ENCODE data around the gene NDUFB5.

Gene NDUFB5

DNA sequence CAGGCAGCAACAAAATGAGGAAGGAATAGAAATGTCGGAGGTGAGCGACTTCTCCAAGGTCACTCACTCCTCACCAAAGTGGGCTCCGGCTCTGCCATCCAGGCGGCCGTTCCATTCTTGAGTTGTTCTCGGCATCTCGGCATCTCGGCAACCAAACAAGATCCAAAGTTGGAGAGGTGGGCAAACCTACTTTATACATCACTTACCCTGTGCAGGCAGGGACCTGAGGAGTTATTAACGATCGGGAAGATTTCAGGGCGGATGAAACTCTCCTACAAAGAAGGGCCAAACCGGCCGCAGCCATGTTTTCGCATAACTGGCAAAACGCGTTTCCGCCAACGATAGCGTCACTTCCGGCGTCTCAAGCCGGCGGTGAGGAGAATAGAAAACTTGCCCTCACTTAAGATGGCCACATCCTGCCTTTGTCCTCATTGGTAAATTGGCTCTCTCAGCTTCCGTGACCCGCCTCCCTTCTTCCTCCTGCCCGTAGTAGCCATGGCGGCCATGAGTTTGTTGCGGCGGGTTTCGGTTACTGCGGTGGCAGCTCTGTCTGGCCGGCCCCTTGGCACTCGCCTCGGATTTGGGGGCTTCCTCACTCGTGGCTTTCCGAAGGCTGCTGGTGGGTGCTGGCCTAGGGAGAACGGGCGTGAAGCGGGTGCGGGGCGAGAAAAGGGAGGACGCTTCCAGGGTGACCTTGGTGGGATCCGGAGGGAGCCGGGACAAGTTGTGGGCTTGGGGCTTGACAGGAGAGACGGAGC lies at the start of gene NDUFB5, which contains the start of gene MRPL47:
Gene NDUFB5, plus strand, starts transcription at position 474 of the 758 bp plus-strand sequence. Its CDS starts 22 bp downstream, at position 496.
Gene MRPL47, minus strand, starts transcription at position 318 of the 758 bp plus-strand sequence. Its CDS starts 14 bp downstream, at position 304.
- peak; percentile 94 for DNase-seq

DNA sequence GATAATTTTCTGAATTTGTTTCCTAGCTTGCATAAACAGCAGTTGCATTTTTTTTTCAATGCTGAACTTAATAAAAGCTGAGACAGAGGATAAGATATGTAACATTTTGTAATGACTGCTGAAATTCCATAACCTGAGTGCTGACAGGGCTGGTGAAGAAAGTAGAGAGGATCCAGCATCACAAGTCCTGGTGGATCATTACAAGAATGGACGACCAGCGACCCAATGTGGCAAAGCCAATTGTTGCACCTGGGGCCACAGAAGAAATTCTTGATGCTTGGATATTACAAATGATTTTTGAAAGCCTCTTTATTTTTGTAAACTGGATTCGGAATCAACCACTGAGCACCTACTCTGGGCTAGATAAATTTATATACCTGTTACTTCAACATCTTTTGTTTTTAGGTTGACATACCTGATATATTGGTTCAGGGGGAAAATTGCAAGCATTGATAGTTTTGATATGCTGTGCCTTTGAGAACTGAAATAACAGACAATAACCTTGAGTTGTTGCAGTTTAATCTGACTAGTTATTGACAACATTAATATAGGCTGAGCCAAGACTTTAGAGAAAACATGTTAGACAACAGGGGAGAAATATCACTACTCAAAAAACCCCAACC lies 45.7 kb upstream of the NDUFB5 start:
- DNase-seq, result peak; percentile 42

GRCh38 chr3:179560791-179561190 lies 43.8 kb upstream of the NDUFB5 start:
- DNase-seq, result no peak

- DNase-seq, result peak; percentile 99
Measured at GRCh38 chr3:179562591-179563270, 41.9 kb upstream of the NDUFB5 start, which contains the start of gene ACTL6A. Gene ACTL6A (plus strand): TSS chr3:179562926. CDS start chr3:179563093, 167 bp downstream.

DNA sequence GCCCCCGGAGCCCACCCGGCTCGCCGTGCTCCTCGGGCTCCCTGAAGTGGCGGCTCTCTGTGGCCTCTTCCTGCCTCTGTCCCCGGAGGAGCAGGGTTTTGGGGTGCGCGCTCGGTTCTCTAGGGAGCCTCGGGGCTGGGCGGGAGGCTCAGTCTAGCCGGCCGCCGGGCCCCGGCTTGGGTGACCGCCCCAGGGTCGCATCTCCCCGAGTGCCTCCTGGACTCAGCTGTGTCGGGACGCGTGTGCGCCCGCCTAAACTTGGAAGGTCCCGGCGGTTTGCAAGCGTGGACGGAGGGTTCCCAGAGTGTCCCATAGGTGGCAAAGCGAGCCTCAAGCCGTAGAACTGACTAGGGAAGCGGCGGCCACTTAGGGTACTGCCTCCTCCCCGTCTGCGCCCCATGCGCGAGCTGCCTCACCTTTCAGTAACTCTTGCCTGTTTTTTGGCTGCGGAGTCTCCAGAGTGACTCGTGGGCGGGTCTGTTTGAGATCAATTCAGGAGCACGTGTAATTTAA lies 41.3 kb upstream of the NDUFB5 start:
- DNase-seq, result peak; percentile 77

DNA sequence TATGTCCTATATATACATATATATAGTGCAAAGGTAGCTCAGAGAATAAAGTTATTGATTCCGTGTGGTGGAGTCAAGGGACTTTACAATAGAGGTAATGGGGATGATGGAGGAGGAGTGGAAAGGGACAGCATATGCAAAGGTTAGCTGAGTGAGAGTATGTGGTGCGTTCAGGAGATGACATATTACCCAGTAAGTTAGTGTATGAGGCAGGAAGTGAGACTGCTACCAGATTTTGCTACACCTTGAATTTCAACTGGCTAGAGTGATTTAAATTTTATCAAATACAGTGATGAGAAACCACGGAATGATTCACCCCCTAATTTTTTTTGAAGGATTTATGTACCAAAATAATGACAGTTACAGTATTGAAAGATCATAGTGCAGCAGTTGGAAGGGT lies 39.1 kb upstream of the NDUFB5 start:
- DNase-seq, result no peak

GRCh38 chr3:179580992-179581391 lies 23.6 kb upstream of the NDUFB5 start:
- no peak for DNase-seq

- no peak for DNase-seq
Measured at GRCh38 chr3:179589143-179589542, 15.5 kb upstream of the NDUFB5 start.

- no peak for DNase-seq
Measured at GRCh38 chr3:179590669-179591068, 13.9 kb upstream of the NDUFB5 start.

DNA sequence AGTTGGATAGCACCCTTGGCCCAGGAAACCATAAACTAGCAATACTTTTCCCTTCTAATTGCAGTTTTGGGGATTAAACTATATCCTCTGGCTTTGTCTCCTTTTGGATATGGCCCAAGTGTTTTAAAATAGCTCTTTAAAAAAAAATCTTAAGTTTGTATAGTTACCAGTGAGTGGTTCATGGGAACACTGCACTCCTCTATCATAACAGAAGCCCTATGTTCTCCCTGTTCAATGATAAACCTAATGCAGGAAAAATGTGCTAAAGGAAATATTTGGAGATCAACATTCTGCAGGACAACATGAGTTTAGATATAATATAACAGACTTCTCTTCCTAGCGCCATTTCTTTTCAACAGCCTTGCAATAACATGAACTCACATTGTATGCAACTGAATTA lies 13.3 kb upstream of the NDUFB5 start:
- no peak for DNase-seq

DNA sequence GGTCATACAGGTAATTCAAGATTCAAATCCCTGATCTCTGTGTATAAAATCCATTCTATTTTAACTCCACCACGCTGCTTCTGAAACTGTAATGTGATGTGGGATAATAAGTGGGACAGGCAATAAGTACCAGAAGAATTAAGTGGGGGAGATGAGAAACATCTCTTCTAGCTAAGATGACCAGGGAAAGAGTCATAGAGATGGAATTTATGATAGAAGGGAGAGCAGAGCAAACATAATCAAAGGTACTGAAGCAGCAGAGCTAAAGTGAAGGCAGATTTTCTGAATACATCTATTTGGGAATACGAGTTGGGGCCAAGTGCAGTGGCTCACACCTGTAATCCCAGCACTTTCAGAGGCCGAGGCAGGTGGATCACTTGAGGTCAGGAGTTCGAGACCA lies 5.1 kb upstream of the NDUFB5 start:
- DNase-seq, result no peak

GRCh38 chr3:179603321-179603720 lies 1.3 kb upstream of the NDUFB5 start:
- DNase-seq, result no peak

DNA sequence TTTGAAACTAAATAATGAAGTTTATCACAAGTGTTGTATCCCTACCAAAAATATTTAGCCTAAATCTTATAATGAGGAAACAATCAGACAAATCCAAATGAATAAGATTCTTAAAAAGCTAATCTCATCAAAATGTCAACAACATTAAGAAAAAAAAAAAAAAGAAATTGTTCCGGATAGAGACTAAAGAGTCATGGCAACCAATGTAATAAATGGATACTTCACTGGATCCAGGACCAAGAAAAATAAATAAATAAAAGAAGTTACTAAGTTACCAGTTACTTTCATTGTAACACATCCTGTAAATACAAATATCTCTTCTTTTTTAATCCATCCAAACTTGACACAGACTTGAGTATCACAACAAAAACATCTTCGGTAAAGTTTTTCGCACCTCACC lies 763 bp upstream of the NDUFB5 start:
- no peak for DNase-seq

DNA sequence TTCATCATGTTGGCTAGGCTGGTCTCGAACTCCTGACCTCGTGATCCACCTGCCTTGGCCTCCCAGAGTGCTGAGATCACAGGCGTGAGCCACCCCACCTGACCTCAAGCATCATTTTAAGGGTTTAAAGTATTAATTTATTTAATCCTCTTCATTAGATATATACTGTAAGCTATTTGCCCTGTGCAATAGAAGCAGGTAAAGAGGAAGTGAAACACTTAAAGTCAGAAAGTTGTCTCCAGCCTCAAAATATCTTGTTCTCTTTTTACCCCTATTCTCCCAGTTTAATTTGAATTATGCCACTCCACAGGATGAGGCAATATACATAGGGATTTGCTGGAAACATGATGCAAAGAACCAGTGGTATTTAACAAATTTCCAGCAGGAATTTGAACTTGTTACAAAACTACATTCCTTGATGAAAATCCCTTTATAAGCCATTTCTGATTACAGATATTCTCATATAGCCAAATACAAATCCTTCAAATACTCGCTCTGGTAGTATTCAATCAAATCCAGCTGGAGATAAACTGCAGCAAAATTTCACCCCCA lies 2.0 kb downstream of the NDUFB5 start:
- no peak for DNase-seq

DNA sequence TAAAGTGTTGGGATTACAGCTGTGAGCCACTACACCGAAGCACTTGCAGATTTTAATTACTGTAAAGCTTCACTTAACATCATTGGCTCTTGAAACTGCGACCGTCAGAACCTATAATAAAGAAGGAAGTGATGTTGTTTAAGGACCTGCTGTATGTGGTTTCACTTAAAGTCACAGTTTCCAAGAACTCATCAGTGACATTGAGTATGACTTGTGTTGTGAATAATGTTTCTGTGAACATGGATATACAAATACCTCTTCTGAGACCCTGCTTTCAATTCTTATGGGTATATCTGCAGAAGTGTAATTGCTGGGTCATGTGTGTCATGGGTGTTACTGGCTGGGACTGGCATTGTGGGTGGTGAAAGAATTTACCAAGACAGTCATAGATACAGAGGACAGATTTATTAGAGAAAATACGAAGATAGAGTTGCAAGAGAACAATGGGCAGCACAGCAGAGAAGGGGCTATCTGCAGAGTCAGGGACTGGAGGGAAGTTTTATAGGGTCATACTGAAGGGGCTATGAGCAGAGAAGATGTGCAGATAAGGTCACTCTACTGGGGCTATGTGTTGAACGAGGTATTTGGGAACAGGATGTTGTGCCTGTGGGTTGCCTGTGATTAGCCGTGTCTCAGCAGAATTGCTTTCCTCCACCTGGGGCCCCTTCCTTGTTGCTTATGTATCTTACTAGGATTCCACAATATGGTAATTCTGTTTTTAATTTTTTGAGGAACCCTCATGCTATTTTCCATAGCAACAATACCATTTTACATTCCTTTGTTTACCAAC lies 4.5 kb downstream of the NDUFB5 start:
- DNase-seq, result peak; percentile 22

DNA sequence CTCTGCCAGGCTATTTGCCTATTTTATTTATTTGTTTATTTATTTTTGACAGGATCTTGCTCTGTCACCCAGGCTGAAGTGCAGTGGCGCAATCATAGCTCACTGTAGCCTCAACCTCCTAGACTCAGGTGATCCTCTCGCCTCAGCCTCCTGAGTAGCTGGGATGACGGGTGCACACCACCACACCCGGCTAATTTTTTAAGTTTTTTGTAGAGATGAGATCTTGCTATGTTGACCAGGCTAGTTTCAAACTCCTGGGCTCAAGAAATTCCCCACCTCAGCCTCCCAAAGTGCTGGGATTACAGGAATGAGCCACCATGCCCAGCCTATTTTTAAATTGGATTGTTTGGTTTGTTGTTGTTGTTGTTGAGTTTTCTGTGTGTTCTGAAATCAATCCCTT lies 5.5 kb downstream of the NDUFB5 start:
- DNase-seq, result no peak

DNA sequence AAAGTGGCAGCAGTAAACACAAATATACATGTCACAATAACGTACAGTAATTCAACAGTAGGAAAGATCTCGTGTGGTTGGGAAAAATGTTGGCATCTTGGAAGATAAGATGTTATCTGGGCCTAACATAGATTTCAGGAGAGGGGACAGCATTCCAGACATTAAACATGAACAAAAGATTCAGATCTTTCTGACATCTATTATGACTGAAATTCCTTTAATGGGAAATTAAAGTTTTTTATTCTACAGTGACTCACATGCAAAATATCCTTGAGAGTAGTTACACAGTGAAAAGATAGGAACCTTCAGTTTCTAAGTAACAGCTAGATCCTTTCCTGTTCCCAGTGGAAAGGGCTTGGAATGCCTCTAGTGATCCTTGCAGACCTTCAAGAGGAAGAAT lies 9.2 kb downstream of the NDUFB5 start:
- no peak for DNase-seq

DNA sequence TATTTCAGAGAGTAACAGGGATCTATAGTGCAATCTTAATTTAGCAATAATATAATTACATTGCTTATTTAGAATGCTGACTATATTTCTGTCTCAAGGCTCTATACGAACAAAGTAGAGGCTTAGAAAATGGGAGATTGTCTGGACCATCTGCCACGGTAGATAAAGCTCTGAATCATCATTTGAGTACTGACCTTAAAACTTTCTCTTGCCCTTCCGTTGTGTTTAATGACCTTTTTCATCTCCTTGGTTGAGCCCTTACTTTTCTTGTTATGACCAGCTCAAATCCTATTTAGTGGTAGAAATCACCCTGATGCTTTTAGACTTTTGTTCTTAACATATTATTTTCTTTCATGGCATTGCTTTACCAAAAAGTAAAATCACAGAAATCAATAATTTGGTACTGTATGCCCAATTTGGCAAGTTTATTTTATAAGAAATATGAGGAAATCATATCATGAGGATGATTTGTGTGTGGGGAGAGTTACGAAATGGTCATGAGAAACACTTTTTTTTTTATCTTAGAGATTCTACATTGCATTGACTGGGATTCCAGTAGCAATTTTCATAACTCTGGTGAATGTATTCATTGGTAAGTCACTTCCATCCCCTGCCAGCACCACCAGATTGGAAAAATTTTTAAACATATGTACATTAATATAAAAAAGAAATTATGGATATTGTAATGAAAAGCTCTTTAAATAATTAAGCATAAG lies 11.0 kb downstream of the NDUFB5 start:
- DNase-seq, result no peak

GRCh38 chr3:179622023-179622422 lies 17.4 kb downstream of the NDUFB5 start:
- no peak for DNase-seq

DNA sequence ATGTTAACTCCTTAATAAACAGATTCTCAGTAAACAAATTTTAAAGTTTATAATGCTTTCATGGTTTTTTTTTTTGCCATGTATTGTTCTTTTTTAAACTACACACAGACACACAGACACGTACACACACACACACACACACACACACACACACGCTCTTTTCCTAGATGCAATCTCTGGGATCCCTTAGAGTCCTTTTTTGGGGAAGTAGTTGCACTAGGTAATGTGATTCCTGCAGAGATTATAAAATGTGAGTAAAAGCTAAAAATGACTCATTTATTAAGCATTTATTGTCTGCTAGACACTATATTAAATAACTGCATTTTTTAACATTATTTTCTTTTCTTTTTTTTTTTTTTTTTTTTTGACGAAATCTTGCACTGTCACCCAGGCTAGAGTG lies 19.9 kb downstream of the NDUFB5 start:
- no peak for DNase-seq

- no peak for DNase-seq
Measured at GRCh38 chr3:179630753-179631451, 26.3 kb downstream of the NDUFB5 start.
